Peyer's patch (tissue), 4 donors: ENCODE results near the gene PALLD. TPM values are rescaled to one million over a fixed set of nuclear protein-coding genes. Genes with fewer than 3 reads are reported as not detected.

Source experiments
- DNase-seq, 3 donors: peaks; one replicate each; pipeline ENCODE4 v3.0.0-alpha.2; 2017 to 2019
- H3K27ac ChIP-seq, 4 donors: fragments of 200-600 bp; sonication (generic); one replicate each; pipeline ENCODE4 v1.5.1; 2016 to 2019
- H3K27me3 ChIP-seq, 2 donors: fragments of 200-600 bp; sonication (generic); one replicate each; pipeline ENCODE4 v1.5.1; 2019
- H3K36me3 ChIP-seq, 3 donors: fragments of 200-600 bp; sonication (generic); one replicate each; pipeline ENCODE4 v1.5.1; 2016 to 2019
- H3K4me1 ChIP-seq, 4 donors: fragments of 200-600 bp; sonication (generic); one replicate each; pipeline ENCODE4 v1.5.1; 2016 to 2019
- H3K4me3 ChIP-seq, 4 donors: fragments of 200-600 bp; sonication (generic); 1 replicate in 3 of 4; 2 replicates in 1 of 4; pipeline ENCODE4 v1.5.1; 2016 to 2019; ENCODE audit warnings: mild to moderate bottlenecking in 1 of 4
- H3K9me3 ChIP-seq, 4 donors: fragments of 200-600 bp; sonication (generic); one replicate each; pipeline ENCODE4 v1.5.1; 2016 to 2019; ENCODE audit warnings: mild to moderate bottlenecking in 1 of 4
- POLR2A ChIP-seq, 2 donors: fragments of 450-650 bp; IDR thresholded peaks; one replicate each; pipeline ENCODE4 v1.5.1; 2017; ENCODE audit warnings: antibody characterized with exemption in 2 of 2, mild to moderate bottlenecking in 2 of 2, moderate library complexity in 2 of 2
- total RNA-seq, 4 donors: library from RNA; depleted of rRNA; stranded (reverse); fragments of >200 nt; gene quantifications; one replicate each; pipeline ENCODE4 v1.1.0, GENCODE V29; 2016
- TF ChIP-seq, protein P1 (sequence below), 6 experiments: fragments of 450-650 bp in 4 of 6; fragments of 200-600 bp in 2 of 6; sonication (generic) in 1 of 6; IDR thresholded peaks; one replicate each; pipeline ENCODE4 v1.5.1; 2017 to 2019; ENCODE audit warnings: antibody characterized with exemption in 6 of 6, mild to moderate bottlenecking in 3 of 6, moderate library complexity in 1 of 6

PALLD gene
- total RNA-seq, 4 donors from 2014 or later: 68.0 to 175 (median 78.4) TPM

DNA sequence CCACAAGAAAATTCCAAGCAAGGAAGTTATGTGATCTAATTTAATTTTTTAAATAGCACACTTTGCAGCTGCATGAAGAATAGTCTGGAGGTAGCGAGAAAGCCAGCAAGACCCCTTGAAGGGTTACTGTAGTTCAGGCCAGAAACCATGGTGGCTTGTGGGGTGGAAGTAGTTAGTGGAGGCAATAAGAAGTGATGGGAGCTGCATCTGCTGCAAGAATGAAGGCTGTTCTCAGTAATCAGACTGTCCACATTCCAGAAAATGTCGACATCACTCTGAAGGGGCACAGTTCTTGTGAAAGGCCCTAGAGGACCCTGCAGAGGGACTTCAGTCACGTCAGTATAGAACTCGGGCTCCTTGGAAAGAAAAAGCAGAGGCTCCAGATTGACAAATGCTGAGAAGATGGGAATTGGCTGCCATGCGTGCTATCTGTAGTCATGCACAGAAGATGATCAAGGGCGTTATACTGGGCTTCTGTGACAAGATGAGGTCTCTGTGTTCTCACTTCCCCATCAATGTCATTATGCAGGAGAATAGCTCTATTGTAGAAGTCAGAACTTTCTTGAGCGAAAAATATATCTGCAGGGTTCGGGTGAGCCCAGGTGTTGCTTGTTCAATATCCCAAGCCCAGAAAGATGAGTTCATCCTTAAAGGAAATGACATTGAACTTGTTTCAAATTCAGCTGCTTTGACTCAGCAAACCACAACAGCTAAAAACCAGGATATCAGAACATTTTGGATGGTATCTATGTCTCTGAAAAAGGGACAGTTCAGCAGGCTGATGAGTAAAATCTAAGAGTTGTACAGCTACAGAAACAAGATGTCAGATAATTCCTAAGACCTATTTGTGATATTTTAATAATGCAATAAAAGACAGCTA is 259.0 kb downstream of the PALLD start:
- Histone ChIP-seq H3K9me3 (no peaks in the 10 kb centered on the region), H3K4me1 (no peaks in the 10 kb centered on the region), H3K27ac (no peak overlapping the region), H3K27me3 (no peaks in the 10 kb centered on the region), H3K4me3 (no peak overlapping the region), H3K36me3 (no peaks in the 10 kb centered on the region)
- DNase-seq: no peak
- no peak for TF ChIP-seq POLR2A (IDR thresholded peaks at IDR 0.05)
- TF ChIP-seq, protein P1, sequence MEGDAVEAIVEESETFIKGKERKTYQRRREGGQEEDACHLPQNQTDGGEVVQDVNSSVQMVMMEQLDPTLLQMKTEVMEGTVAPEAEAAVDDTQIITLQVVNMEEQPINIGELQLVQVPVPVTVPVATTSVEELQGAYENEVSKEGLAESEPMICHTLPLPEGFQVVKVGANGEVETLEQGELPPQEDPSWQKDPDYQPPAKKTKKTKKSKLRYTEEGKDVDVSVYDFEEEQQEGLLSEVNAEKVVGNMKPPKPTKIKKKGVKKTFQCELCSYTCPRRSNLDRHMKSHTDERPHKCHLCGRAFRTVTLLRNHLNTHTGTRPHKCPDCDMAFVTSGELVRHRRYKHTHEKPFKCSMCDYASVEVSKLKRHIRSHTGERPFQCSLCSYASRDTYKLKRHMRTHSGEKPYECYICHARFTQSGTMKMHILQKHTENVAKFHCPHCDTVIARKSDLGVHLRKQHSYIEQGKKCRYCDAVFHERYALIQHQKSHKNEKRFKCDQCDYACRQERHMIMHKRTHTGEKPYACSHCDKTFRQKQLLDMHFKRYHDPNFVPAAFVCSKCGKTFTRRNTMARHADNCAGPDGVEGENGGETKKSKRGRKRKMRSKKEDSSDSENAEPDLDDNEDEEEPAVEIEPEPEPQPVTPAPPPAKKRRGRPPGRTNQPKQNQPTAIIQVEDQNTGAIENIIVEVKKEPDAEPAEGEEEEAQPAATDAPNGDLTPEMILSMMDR (IDR thresholded peaks at IDR 0.05): no peak

- DNase-seq: no peak
- no peak for TF ChIP-seq POLR2A (IDR thresholded peaks at IDR 0.05)
- TF ChIP-seq, protein P1 (IDR thresholded peaks at IDR 0.05): no peak
- H3K36me3 ChIP-seq: no peaks in the 10 kb centered on the region
- no peaks in the 10 kb centered on the region for H3K27me3 ChIP-seq
- H3K9me3 ChIP-seq: no peaks in the 10 kb centered on the region
- no peaks in the 10 kb centered on the region for H3K4me1 ChIP-seq
- no peak overlapping the region for H3K4me3 ChIP-seq
- H3K27ac ChIP-seq: no peak overlapping the region
Measured at GRCh38 chr4:168757500-168757899, 260.6 kb downstream of the PALLD start.

DNA sequence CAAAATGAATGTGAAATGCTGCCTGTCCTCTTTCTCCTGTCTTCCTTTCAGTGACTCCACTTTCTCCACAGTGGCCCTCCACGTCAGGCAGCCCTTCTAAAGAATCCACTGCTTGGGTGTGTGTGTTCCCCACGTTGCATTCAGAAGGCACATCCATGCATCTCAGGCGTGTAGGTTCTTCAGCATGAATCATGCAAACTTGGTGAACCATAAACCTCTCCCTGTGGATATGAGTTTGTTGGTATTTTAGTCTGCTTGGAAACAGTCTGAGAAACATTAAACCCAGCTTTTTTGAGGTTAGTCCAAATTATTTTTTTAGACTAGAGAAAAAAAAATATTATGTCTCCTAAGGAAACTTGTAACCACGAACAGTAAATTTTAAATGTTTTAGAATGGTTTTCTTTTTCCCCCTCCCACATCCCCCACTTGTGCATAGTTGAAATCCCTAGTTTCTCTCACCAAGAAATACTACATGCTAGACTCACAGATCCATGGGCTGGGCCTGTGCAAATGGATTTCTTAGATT is 261.6 kb downstream of the PALLD start:
- Histone ChIP-seq H3K4me3 (no peak overlapping the region), H3K9me3 (no peaks in the 10 kb centered on the region), H3K36me3 (no peaks in the 10 kb centered on the region), H3K27me3 (no peaks in the 10 kb centered on the region), H3K4me1 (no peaks in the 10 kb centered on the region), H3K27ac (no peak overlapping the region)
- no peak for DNase-seq
- no peak for TF ChIP-seq POLR2A (IDR thresholded peaks at IDR 0.05)
- TF ChIP-seq, protein P1 (IDR thresholded peaks at IDR 0.05): no peak

DNA sequence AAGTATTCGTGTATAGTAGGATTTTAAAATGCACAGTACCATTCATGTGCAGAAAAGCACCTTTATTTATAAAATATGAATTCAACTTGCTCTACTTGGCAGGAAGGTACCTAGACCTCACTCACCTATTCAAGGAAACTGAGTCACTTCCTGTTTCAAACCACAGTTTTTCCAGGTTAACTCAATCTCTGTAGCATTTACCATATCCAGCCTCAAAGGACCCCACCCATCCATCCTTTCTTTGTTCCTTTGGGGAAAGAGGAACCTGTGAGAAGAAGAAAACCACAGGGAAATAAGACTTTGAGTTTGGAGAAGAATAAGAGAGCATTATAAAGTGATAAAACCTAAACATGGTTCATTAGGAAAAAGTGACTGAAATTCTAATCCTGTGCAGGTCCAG is 262.5 kb downstream of the PALLD start:
- H3K36me3 ChIP-seq: no peaks in the 10 kb centered on the region
- no peaks in the 10 kb centered on the region for H3K9me3 ChIP-seq
- no peak for DNase-seq
- H3K27ac ChIP-seq: no peak overlapping the region
- no peak overlapping the region for H3K4me3 ChIP-seq
- no peaks in the 10 kb centered on the region for H3K27me3 ChIP-seq
- no peaks in the 10 kb centered on the region for H3K4me1 ChIP-seq
- no peak for TF ChIP-seq POLR2A (IDR thresholded peaks at IDR 0.05)
- TF ChIP-seq, protein P1 (IDR thresholded peaks at IDR 0.05): no peak

GRCh38 chr4:168759959-168760527 is 263.2 kb downstream of the PALLD start:
- no peaks in the 10 kb centered on the region for H3K36me3 ChIP-seq
- peaks cover 0 to 2% (median 0%) of the 10 kb centered on the region in 4 donors for H3K4me1 ChIP-seq
- H3K27ac ChIP-seq: no peak overlapping the region
- H3K9me3 ChIP-seq: no peaks in the 10 kb centered on the region
- no peak for DNase-seq
- H3K4me3 ChIP-seq: no peak overlapping the region
- no peaks in the 10 kb centered on the region for H3K27me3 ChIP-seq
- TF ChIP-seq, protein P1 (IDR thresholded peaks at IDR 0.05): no peak
